Transverse colon (tissue), 4 donors: ENCODE results near the gene NAE1. TPM values are rescaled to one million over a fixed set of nuclear protein-coding genes. Genes with fewer than 3 reads are reported as not detected.

Experiments used
- DNase-seq: peaks from one replicate; pipeline ENCODE4 v3.0.0-alpha.2; 2019
- H3K27ac ChIP-seq, 4 donors: fragments of 200-600 bp; sonication (generic); 2 replicates each; pipeline ENCODE4 v1.5.1; 2016 to 2018; ENCODE audit warnings: inconsistent platforms in 4 of 4
- H3K27me3 ChIP-seq: fragments of 200-600 bp; sonication (generic); 2 replicates; pipeline ENCODE4 v1.5.1; 2017; ENCODE audit warnings: inconsistent platforms
- H3K36me3 ChIP-seq, 4 donors: fragments of 200-600 bp; sonication (generic); 2 replicates each; pipeline ENCODE4 v1.5.1; 2017 to 2019; ENCODE audit warnings: inconsistent platforms in 4 of 4
- H3K4me1 ChIP-seq, 4 donors: fragments of 200-600 bp; sonication (generic); 2 replicates each; pipeline ENCODE4 v1.5.1; 2017 to 2020; ENCODE audit warnings: inconsistent platforms in 4 of 4
- H3K4me3 ChIP-seq, 4 donors: fragments of 200-600 bp; sonication (generic); 1 replicate in 1 of 4; 2 replicates in 3 of 4; pipeline versions ENCODE4 v1.5.1 to v1.6.1; 2017 to 2019; ENCODE audit warnings: inconsistent platforms in 4 of 4
- H3K9me3 ChIP-seq, 2 donors: fragments of 200-600 bp; sonication (generic); 2 replicates each; pipeline ENCODE4 v1.5.1; 2017 to 2019; ENCODE audit warnings: inconsistent platforms in 2 of 2
- CTCF ChIP-seq, 5 experiments: fragments of 200-600 bp in 3 of 5; fragments of 450-650 bp in 2 of 5; sonication (generic) in 3 of 5; IDR thresholded peaks; 1 replicate in 2 of 5; 2 replicates in 3 of 5; pipeline ENCODE4 v1.5.1; 2016 to 2017; ENCODE audit warnings: antibody characterized with exemption in 5 of 5, inconsistent platforms in 3 of 5, mild to moderate bottlenecking in 2 of 5, moderate library complexity in 1 of 5
- EP300 ChIP-seq: sonication (generic); formaldehyde crosslinking; IDR thresholded peaks from one replicate; pipeline ENCODE4 v1.6.1; 2017; ENCODE audit warnings: antibody characterized with exemption, low read depth
- POLR2A ChIP-seq: fragments of 450-650 bp; IDR thresholded peaks from one replicate; pipeline ENCODE4 v1.6.1; 2016; ENCODE audit warnings: antibody characterized with exemption, mild to moderate bottlenecking, moderate library complexity
- POLR2AphosphoS5 ChIP-seq, 3 donors: sonication (generic); formaldehyde crosslinking; IDR thresholded peaks; one replicate each; pipeline ENCODE4 v1.6.1; 2016; ENCODE audit warnings: antibody characterized with exemption in 3 of 3
- WGBS, 2 donors: methylation state at CpG; one replicate each; pipeline ENCODE4 v1.1.5; 2018; ENCODE audit warnings: low coverage in 1 of 2; 5-methylcytosine and 5-hydroxymethylcytosine counted together
- in situ Hi-C, 4 donors: fragments of 200-750 bp; cut with MboI; loops; one replicate each; pipeline versions ENCODE4 v1.15.0 to v1.15.1; 2017; ENCODE audit warnings: low sequenced_read_pairs in 3 of 4, low pct_ligation_motif_present in 1 of 4, low pct_unique_long_range_greater_than_20kb in 1 of 4
- intact Hi-C: fragments of 100-400 bp; cut with DNase I; formaldehyde crosslinking; loops from one replicate; pipeline ENCODE4 v1.15.1; 2023; ENCODE audit warnings: low total_unique reads
- total RNA-seq, 4 donors: library from RNA; depleted of rRNA; stranded (reverse); fragments of >200 nt; gene quantifications; one replicate each; pipeline ENCODE4 v1.1.0, GENCODE V29; 2016

Gene NAE1
- total RNA-seq, 4 donors from 2014 or later: 25.3 to 45.1 (median 32.1) TPM

- DNase-seq: no peak
- no peak within 1 kb of the TSS for H3K27ac ChIP-seq
- in situ Hi-C loops (no loop called here), intact Hi-C loops (no loop called here)
- WGBS, 2 donors: 2% methylated on average over 47 of the region's 79 CpGs; no CpG with 5 or more reads in 1 of the 2 donors
- H3K4me1 ChIP-seq: peaks cover 4 to 14% (median 12%) of the 10 kb centered on the region in 4 donors
- peaks cover 32% of the 10 kb centered on the region for H3K27me3 ChIP-seq
- peak within 1 kb of the TSS in 3 of 4 donors; percentile 20 to 51 (median 41) for H3K4me3 ChIP-seq
- H3K9me3 ChIP-seq: no peaks in the 10 kb centered on the region
- H3K36me3 ChIP-seq: no peaks in the 10 kb centered on the region
- no peak for TF ChIP-seq CTCF (IDR thresholded peaks at IDR 0.05)
- TF ChIP-seq POLR2AphosphoS5 (IDR thresholded peaks at IDR 0.05): no peak
- TF ChIP-seq EP300: no peak
- TF ChIP-seq POLR2A: no peak
Observed at GRCh38 chr16:66844342-66845079, 13.7 kb upstream of the NAE1 start, which contains the start of gene CA7. Gene CA7, plus strand, starts transcription at chr16:66844414. Its CDS starts 74 bp downstream, at chr16:66844488.

- Histone ChIP-seq H3K9me3 (no peaks in the 10 kb centered on the region), H3K4me3 (peak overlapping the region in 3 of 4 donors; percentile 20 to 51 (median 41)), H3K27ac (no peak overlapping the region), H3K27me3 (peaks cover 32% of the 10 kb centered on the region), H3K4me1 (peaks cover 4 to 14% (median 12%) of the 10 kb centered on the region in 4 donors), H3K36me3 (no peaks in the 10 kb centered on the region)
- intact Hi-C loops: no loop called here
- no peak for TF ChIP-seq POLR2A
- 25% methylated on average over 14 of the region's 14 CpGs; no CpG with 5 or more reads in 1 of the 2 donors for WGBS, 2 donors
- DNase-seq: no peak
- in situ Hi-C loops: no loop called here
Observed at GRCh38 chr16:66844009-66844341, 13.2 kb upstream of the NAE1 start.

- no peak for DNase-seq
- H3K36me3 ChIP-seq: no peaks in the 10 kb centered on the region
- no peak overlapping the region for H3K27ac ChIP-seq
- H3K4me3 ChIP-seq: no peak overlapping the region
- no peaks in the 10 kb centered on the region for H3K9me3 ChIP-seq
- in situ Hi-C loops: no loop called here
- WGBS, 2 donors: 95% methylated on average over 2 of the region's 2 CpGs; no CpG with 5 or more reads in 1 of the 2 donors
- TF ChIP-seq POLR2AphosphoS5 (IDR thresholded peaks at IDR 0.05) (no peak), POLR2A (no peak)
- H3K27me3 ChIP-seq: peaks cover 32% of the 10 kb centered on the region
- H3K4me1 ChIP-seq: peaks cover 4 to 14% (median 12%) of the 10 kb centered on the region in 4 donors
- intact Hi-C loops: no loop called here
Observed at GRCh38 chr16:66843191-66843590, 12.4 kb upstream of the NAE1 start.

GRCh38 chr16:66842765-66843164 lies 12.0 kb upstream of the NAE1 start:
- no peak overlapping the region for H3K27ac ChIP-seq
- no peak for TF ChIP-seq POLR2AphosphoS5 (IDR thresholded peaks at IDR 0.05)
- TF ChIP-seq POLR2A: no peak
- TF ChIP-seq EP300: no peak
- TF ChIP-seq CTCF (IDR thresholded peaks at IDR 0.05): no peak
- H3K4me3 ChIP-seq: no peak overlapping the region
- H3K36me3 ChIP-seq: no peaks in the 10 kb centered on the region
- no peaks in the 10 kb centered on the region for H3K9me3 ChIP-seq
- WGBS, 2 donors: 71 to 84% methylated on average over 4 to 7 of the region's 7 CpGs
- peaks cover 32% of the 10 kb centered on the region for H3K27me3 ChIP-seq
- peaks cover 4 to 14% (median 12%) of the 10 kb centered on the region in 4 donors for H3K4me1 ChIP-seq
- no peak for DNase-seq
- in situ Hi-C loops (no loop called here), intact Hi-C loops (no loop called here)

GRCh38 chr16:66841366-66841765 lies 10.6 kb upstream of the NAE1 start:
- no peak for DNase-seq
- Histone ChIP-seq H3K4me3 (no peak overlapping the region), H3K4me1 (peaks cover 4 to 14% (median 12%) of the 10 kb centered on the region in 4 donors), H3K9me3 (no peaks in the 10 kb centered on the region), H3K36me3 (no peaks in the 10 kb centered on the region), H3K27ac (no peak overlapping the region), H3K27me3 (peaks cover 28% of the 10 kb centered on the region)
- in situ Hi-C loops (no loop called here), intact Hi-C loops (no loop called here)
- no peak for TF ChIP-seq EP300
- no peak for TF ChIP-seq CTCF (IDR thresholded peaks at IDR 0.05)
- TF ChIP-seq POLR2AphosphoS5 (IDR thresholded peaks at IDR 0.05): no peak
- TF ChIP-seq POLR2A: no peak
- WGBS, 2 donors: 58 to 71% methylated on average over 4 of the region's 4 CpGs
